ENCODE data around the gene CEACAM5.

The CEACAM5 gene

GRCh38 chr19:41694196-41694595 is 14.2 kb upstream of the CEACAM5 start:
- no peak for DNase-seq (ENCODE audit: low read depth, low spot score)
- CTCF ChIA-PET = no interaction called here
- TF ChIP-seq CTCF (IDR thresholded peaks at IDR 0.05; ENCODE audit: insufficient read depth, low read length, missing control alignments) = no peak
- H3K4me3 ChIP-seq (ENCODE audit: low read depth, low read length) = no peak overlapping the region
- POLR2A ChIA-PET = interaction anchor here (0.6 to 1.2 kb wide), 2 partner anchors 11 to 1186 kb away, joined by 3 read pairs; no protein-coding TSS in a partner anchor

- no peak overlapping the region for H3K4me3 ChIP-seq (ENCODE audit: low read depth, low read length)
- POLR2A ChIA-PET = no interaction called here
- CTCF ChIA-PET = no interaction called here
- no peak for TF ChIP-seq CTCF (IDR thresholded peaks at IDR 0.05; ENCODE audit: insufficient read depth, low read length, missing control alignments)
- DNase-seq (ENCODE audit: low read depth, low spot score) = no peak
Observed at GRCh38 chr19:41694831-41695635, 13.4 kb upstream of the CEACAM5 start.

DNA sequence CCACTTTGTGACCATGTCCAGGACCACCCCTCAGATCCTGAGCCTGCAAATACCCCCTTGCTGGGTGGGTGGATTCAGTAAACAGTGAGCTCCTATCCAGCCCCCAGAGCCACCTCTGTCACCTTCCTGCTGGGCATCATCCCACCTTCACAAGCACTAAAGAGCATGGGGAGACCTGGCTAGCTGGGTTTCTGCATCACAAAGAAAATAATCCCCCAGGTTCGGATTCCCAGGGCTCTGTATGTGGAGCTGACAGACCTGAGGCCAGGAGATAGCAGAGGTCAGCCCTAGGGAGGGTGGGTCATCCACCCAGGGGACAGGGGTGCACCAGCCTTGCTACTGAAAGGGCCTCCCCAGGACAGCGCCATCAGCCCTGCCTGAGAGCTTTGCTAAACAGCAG is 12.7 kb upstream of the CEACAM5 start:
- H3K4me3 ChIP-seq (ENCODE audit: low read depth, low read length) = no peak overlapping the region
- DNase-seq (ENCODE audit: low read depth, low spot score) = no peak
- ChIA-PET CTCF (no interaction called here), POLR2A (no interaction called here)
- TF ChIP-seq CTCF (IDR thresholded peaks at IDR 0.05; ENCODE audit: insufficient read depth, low read length, missing control alignments) = no peak

GRCh38 chr19:41696402-41697197 is 11.8 kb upstream of the CEACAM5 start:
- ChIA-PET CTCF (interaction anchor here (0.6 kb wide), 1 partner anchor 12 kb away, joined by 3 read pairs; the partner anchor contains the start of gene CEACAM5), POLR2A (no interaction called here)
- DNase-seq (ENCODE audit: low read depth, low spot score) = no peak
- TF ChIP-seq CTCF (IDR thresholded peaks at IDR 0.05; ENCODE audit: insufficient read depth, low read length, missing control alignments) = no peak
- no peak overlapping the region for H3K4me3 ChIP-seq (ENCODE audit: low read depth, low read length)

- TF ChIP-seq CTCF (IDR thresholded peaks at IDR 0.05; ENCODE audit: insufficient read depth, low read length, missing control alignments) = no peak
Observed at GRCh38 chr19:41697198-41697855, 11.1 kb upstream of the CEACAM5 start.

More at GRCh38 chr19:41697198-41697855, 11.1 kb upstream of the CEACAM5 start:
- no peak for DNase-seq (ENCODE audit: low read depth, low spot score)
- CTCF ChIA-PET = interaction anchor here (0.6 to 0.9 kb wide), 2 partner anchors 10 to 11 kb away, joined by 3 to 4 read pairs; partner anchors contain the start of gene CEACAM5
- H3K4me3 ChIP-seq (ENCODE audit: low read depth, low read length) = no peak overlapping the region
- POLR2A ChIA-PET = no interaction called here
